Activated naive CD4-positive, alpha-beta T cell treated with Interleukin-2 at 50 U/mL for 16 hours (primary cell): ENCODE measurements around the gene ARHGAP31.
"Not testable (repeated sequence)": the region's sequence is repeated elsewhere in the genome, so short reads cannot be mapped to it uniquely, and the experiment has no call there.

Experiments used
- DNase-seq: peaks from one replicate; pipeline ENCODE4 v3.0.0-alpha.2; 2020

The ARHGAP31 gene

DNA sequence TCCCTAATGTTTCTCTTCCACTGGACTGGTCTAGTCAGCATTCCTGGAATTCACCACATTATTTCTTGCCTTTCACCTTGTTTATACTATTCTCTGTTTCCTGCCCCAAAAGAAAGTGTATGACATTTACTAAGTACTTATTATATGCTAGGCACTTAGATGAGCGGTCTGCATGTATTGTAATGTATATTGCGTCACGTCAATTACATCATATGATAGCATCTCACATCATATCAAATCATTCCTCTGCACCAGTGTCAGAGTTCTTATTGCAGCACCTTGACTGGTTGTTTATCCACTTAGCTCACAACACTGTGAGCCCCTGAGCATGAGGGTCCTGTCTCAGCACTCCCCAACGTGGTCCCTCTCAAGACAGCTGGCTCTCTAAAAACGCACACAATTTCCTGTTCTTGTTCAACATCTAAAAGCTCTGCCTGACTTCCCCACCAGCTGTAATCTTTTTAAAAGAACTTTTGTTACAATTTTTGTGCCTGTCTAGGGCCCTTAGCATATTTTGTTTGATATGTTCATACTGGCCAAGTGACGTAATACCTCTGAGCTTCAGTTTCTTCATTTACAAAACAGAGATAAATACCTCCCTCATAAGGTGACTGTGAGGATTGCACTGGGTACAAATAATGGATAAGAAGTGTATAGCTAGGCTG lies 58.8 kb downstream of the ARHGAP31 start:
- DNase-seq = no peak

DNA sequence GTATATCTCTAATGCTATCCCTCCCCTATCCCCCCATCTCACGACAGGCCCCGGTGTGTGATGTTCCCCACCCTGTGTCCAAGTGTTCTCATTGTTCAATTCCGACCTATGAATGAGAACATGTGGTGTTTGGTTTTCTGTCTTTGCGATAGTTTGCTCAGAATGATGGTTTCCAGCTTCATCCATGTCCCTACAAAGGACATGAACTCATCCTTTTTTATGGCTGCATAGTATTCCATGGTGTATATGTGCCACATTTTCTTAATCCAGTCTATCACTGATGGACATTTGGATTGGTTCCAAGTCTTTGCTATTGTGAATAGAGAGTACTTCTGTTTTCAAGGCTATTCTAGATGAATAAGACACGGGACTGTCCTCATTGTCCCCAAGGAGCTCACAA lies 61.4 kb downstream of the ARHGAP31 start:
- DNase-seq = not testable (repeated sequence)

DNA sequence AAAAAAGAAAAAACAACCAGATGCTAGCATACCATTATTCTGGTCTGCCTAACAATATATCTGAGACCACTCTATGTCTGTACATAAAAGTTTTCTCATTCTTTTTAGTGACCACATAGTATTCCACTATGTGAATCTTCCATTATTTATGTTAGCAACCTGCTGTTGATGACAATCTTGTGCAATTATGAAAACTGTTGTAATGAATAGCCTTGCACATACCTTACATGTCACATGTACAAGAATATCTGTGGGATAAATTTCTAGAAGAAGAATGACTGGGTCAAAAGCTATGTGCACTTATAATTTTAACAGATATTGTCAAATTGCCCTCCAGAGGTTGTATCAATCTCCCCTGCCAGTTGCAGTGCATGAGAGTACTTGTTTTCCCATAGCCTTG lies 62.5 kb downstream of the ARHGAP31 start:
- DNase-seq = no peak

DNA sequence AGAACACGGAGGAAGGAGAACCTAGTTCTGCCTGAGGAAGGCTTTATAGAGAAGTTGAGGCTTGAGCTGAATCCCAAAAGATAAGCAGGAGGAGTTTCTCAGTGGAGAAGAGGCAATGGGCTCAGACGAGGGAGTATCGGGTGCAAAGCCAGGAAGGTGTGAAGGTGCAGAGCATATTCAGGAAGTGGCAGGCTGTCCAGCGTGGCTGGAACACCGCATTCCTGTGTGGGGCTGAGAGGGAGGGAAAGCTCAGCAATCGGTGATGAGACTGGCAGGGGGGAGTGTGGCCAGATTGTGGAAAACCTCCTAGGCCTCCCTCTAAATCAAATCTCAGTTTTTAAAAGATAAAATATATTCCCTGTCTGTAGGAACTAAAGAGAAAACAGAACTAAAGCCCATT lies 63.0 kb downstream of the ARHGAP31 start:
- no peak for DNase-seq

DNA sequence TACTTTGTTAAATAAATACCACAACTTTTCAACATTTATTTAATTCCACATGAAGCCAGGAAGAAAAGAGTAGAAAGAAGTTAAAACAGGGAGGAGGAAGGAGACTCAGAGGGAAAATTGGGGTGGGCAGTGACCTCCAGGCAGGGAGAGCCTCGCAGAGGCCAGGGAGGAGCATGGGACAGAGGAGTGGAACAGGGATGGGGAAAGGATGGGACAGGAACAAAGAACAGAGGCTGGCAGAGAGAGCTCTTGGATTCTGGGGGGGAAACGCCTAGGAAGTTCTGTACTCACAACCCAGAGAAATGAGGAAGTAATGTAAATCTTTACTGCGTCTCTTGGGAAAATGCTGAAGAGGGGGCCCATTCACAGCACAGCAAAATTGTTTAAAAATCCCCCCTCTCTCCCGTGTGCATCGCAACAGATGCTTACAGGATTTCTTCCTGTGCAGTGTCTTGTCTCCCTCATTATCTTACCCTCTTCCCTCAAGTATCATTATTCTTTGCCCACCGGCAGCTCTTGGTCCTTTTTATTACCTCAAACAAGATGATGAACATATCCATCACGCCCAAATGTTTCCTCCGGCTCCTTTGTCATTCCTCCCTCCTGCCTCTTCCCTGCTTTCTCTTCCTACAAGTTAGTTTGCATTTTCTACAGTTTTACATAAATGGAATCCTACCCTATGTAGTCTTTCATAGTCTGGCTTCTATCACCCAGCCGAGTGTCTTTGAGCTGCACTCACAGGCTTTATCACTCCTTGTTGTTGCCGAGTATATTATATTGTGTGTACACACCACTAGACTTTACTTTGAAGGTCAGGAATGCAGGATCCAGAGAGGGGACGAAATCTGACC lies 65.5 kb downstream of the ARHGAP31 start:
- no peak for DNase-seq

DNA sequence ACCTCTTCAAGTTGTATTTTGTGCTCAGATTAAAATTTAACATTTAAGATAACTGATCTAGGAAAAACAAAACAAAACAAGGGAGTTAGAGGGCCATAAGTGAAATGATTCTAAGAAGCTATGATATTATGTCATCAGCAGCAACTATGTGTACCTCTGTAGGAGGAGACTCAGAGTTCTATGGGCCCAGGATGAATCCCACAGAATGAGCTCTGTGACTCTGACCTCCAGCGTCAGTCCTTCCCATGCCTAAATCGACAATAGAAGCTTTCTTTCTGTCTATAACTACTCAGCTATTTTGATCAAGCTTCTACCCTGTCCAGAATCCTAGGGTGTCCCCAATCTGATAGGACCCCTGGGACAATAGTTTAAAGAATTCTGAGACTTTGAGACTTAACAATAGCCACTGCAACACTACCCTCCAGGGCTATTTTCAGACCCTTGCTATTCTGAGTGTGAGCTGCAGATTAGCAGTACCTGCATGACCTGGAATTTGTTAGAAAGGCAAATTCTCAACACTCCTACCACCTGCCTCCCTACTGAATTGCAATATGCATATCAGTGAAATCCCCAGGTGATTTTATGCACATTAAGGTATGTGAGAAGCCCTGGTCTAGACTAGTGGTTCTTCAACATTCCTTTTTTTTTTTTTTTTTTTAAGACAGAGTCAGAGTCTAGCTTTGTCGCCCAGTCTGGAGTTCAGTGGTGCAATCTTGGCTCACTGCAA lies 66.7 kb downstream of the ARHGAP31 start:
- no peak for DNase-seq

DNA sequence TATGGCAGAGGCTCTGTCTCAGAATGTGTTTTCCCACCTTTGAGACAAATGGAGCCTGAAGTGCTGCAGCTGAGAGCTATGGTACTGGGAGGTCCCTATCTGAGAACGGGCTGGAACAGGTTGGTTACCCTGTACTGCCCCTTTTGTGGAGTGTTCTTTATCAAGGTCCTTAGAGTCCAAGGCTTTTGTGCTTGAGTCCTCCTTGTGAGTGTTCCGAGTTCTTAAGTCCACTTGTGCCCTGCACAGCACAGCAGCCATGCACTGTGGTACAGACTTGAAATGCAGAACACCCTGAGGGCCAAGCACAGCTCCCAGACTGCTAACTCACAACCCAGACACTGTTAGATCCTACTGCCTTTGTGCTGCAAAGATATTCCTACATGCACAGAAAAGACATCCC lies 67.8 kb downstream of the ARHGAP31 start:
- DNase-seq = no peak

DNA sequence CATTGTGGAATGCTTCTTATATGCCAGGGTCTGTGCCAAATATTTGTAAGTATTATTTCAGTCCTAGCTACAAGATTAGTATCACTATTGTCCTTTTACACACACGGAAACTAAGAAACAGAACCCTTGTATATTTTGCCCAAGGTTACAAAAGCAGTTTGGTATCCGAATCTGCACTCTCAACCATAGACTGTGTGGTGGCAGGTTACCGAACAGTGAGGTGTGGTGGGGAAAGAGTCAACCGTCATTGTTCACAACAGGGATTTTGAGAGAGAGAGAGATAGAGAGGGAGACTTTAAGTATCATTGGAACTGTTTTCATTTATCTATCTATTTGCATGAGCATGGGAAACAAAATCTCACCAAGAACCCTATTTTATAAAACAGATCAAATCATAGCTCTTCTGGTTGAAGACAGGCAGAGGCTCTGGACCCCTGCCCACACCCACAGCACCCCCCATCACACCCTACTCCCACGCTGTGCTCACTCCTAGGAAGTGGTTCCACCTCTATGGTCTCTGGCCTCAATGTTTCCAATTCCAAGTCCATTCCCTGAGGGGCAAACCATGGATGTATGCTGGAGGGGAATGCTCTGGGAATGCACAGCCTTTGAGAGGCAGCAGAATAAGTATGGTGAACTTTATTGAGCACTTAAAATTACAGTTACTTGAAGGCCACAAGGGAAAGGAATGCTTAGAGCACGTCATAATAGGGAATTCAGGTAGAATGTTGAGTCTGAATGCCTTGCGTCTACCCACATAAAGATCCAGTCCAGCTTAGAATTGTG lies 69.0 kb downstream of the ARHGAP31 start:
- no peak for DNase-seq

DNA sequence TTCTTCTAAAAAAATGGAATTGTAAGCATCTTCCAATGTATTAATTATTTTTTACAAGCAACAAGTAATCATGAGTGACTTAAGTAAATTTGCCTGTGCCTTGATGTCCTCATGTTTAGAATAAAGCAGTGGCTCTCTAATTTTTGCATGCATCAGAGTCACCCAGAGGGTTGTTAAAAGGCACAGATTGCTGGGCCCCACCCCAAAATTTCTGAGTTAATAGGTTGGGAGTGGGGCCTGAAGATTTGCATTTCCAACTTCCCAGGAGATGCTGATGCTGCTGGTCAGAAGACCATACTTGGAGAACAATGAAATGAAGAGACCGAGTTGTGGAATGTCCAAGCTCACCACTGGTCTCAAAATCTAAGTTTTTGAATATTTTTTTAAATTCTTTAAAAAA lies 70.2 kb downstream of the ARHGAP31 start:
- DNase-seq = no peak

DNA sequence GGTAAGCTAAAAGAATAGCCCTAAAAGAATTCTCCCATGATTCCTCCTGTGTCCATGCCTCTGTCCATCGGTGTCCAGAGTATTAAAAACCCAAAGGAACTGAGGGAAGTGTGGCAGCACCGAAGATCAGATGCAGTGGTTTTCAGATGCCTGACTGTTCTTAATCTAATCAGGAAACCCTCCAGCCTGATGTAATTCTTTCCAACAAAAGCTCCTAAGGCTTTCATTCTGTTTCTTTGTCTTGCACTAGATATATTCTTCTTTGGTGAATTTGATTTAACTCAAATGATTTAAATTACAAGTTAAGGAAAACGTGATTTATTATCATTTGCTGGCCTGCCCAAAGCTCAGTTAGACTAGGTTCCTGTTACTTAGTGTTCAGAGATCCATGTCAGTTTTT lies 71.2 kb downstream of the ARHGAP31 start:
- DNase-seq = no peak

DNA sequence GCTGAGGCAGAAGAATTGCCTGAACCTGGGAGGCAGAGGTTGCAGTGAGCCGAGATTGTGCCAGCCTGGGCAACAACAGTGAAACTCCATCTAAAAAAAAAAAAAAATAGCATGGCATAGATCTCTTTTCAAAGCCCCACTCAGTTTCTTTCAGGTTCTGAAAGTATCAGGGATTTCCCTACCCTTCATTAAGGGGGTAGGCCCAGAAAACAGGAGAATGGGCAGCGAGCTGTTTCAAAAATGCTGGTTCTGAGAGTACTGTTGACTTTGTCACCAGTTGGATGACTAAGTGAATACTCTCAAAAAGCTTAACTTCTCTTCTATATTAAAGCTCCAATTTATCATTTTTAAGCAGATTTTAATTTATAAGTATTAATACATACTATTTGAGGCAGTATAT lies 72.8 kb downstream of the ARHGAP31 start:
- no peak for DNase-seq

DNA sequence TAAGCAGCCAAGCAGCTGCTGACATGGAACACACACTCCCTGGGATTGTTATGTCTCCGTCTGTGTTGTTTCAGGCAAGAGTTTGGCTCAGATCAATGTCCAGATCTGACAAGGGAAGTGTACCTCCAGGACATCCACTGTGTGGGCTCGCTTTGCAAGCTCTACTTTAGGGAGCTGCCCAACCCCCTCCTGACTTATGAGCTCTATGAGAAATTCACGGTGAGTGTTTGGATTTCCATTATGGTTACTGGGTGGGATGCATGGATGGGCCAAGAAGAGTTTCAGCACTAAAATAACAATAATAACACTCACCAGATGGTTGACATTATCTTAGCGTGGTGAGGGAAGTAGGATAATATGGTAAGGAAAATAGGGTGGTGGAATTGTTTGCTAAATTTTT lies 74.1 kb downstream of the ARHGAP31 start:
- no peak for DNase-seq

DNA sequence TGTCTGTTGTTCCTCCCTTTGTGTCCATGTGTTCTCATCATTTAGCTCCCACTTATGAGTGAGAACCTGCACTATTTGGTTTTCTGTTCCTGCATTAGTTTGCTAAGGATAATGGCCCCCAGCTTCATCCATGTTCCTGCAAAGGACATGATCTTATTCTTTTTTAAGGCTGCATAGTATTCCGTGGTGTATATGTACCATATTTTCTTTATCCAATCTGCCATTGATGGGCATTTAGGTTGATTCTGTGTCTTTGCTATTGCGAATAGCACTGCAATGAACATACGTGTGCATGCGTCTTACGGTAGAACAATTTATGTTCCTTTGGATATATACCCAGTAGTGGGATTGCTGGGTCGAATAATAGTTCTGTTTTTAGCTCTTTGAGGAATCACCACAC lies 77.6 kb downstream of the ARHGAP31 start:
- DNase-seq = not testable (repeated sequence)

DNA sequence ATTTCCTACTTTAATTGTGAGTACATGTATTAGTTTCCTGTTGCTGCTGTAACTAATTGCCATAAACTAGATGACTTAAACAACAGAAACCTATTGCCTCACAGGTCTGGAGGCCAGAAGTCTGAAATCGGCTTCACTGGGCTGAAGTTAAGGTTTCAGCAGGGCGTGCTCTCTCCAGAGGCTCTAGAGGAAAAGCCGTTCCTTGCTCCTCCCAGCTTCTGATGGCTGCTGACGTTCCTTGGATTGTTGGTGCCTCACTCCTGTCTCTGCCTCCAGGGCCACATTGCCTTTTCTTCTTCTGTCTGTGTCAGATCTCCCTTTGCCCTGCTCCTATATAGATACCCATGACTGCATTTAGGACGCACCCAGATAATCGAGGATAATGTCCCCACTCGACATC lies 80.9 kb downstream of the ARHGAP31 start:
- no peak for DNase-seq

DNA sequence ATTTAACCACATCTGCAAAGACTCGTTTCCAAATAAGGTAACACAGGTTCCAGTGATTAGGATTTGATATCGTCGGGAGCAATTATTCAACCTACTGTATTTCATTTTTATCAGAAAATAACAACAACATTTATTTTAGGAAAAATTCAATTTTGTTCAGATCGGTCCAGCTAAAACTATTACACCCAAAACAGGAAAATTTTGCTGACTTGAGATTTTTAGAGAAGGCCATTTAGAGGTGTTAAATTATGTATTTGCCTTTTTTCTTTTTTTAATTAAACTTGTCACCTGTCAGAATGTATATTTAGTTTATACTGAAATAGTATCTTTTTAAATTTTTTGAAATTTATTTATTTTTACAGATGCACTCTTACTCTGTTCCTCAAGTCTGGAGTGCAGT lies 81.3 kb downstream of the ARHGAP31 start:
- DNase-seq = no peak

DNA sequence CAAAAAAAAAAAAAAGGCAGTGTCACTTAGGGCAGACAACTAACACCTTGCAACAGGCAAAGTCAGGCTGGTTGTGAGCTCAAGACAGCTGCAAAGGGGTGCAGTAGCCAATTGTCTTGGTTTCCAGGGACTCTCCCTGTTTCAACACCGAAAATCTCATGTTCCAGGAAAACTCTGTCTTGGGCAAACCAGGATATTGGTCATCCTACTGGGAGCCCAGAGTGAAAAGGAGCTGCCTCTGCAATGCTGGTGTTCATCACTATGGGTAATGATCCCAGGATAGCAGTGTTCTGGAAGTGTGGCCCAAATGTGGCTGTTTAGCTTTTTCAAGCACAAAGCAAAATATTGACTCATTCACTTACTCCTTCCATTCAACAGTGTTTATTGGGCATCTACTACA lies 82.6 kb downstream of the ARHGAP31 start:
- no peak for DNase-seq

DNA sequence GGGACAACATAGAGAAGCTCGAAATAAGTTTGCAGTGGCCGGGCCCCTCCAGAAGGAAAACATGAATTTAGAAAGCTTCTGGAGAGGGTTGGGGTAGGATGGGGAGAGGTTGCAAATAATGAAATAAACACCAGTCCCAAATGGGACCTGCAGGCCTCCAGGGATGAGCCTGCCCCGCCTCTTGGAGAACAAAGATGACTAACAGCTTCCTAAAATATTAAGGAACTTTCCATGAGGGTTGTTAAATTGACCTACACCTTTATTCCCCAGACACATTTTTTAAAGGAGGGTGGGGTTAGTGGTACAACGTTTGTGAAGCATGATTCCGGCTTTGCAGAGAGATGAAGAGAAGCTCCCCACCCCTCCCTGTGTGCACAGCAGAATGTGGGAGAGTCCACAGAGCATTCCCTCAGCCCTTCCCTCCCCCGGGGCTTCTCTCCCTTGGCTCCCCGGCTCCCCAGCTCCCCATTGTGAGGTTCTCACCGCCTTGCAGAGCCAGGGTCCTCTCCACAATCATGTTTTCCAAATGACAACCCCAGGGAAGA lies 84.1 kb downstream of the ARHGAP31 start:
- no peak for DNase-seq

DNA sequence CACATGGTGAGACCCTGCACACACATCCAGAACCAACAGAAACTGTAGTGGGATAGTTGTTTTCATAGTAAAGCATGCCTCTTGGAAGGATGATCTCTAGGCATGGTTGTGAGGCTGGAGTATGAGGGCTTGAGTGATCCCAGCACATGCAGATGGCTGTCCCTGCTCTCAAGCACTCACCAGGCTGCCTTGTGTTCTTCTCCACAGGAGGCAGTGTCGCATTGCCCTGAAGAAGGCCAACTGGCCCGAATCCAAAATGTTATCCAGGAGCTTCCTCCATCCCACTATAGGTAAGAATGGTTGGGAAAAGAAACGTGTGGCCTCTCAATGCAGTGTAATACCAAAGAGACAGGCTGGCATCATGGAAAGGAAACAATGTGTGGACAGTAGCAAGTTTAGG lies 86.5 kb downstream of the ARHGAP31 start:
- no peak for DNase-seq

DNA sequence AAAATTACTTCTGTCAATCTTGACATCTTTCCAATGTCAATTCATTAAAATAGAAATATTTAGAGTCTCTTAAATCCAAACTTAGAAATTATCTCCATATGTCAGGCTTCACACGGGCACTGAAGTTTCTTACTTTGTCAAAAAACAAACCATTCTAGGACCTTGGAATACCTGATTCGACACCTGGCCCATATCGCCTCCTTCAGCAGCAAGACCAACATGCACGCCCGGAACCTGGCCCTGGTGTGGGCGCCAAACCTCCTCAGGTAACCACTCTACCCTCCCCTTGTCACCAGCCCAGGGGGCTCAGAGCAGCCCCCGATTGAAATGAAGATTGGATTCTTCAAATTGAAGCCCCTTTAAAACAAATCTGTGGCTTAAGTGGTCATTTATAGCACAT lies 88.0 kb downstream of the ARHGAP31 start:
- DNase-seq = no peak

DNA sequence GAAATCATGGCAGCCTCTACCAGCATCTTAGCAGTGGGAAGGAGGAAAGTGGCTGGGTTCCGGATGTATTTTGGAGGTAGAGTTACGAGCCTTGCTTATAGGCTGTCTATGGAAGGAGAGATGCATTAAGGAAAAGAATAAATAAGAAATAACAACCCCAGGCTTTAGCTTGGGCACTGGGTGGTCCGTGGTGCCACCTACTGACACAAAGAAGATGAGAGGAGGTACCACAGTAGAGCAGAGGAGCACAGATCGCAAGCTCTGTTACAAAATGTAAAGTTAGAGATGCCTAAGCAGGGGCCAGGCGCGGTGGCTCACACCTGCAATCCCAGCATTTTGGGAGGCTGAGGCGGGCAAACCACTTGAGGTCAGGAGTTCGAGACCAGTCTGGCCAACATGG lies 94.4 kb downstream of the ARHGAP31 start:
- no peak for DNase-seq

DNA sequence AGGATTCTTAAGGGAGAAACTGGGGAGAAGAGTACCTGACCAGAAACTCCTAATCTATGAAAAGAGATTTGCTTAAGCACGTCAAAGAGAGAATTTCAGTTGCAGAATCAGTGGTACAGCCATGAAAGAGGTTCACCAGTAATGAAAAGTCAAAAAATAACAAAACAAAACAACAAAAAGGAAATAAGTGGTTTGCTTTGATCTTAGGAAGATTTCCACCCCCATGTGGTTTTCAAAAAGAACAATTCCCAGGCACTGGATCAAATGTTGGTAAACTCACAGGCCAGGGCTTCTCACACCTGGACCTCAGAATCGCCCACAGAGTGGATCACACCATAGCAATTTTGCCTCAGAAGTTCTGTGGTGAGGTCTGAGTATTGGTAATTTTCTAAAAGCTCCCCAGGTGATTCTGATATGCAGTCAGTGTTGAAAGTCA lies 101.8 kb downstream of the ARHGAP31 start:
- DNase-seq = no peak

DNA sequence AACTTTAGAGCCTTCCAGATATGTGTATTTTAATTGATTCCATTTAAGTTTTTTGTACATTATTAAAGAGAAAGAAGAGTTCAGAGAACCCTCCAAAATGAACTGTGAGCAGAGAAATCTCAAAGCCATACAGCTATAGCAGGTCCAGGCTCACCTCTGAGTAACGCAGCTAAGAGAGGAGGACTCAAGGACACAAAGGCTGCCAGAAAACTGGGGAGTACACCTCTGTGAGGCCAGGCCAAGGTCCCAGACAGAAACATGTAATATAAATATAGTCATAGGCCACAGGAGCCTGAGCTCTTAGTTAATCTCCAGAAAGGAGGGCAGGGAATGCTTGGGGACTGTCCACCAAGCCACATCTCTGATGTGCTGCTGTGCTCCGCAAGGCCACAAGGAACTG lies 102.7 kb downstream of the ARHGAP31 start:
- DNase-seq = no peak

DNA sequence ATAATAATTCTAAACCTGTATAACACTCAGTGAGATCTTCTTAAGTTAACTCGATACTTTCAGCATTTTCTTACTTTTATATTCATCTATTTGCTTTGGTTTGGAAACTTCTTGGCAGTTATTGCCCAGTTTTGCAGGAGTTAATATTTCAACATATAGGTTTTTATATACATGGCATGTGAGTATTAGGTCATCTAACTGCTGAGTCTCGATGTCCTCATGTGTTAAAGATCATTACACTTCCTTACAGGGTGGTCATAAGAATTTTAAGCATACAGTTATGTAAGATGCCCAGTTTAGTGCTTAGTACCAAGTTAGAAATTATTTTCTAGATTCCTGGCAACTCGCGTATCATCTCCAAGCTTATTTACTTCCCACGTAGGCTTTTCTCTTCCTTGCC lies 106.3 kb downstream of the ARHGAP31 start:
- no peak for DNase-seq
